Measurements from ENCODE around the gene COL15A1.

COL15A1 gene

GRCh38 chr9:99046542-99047071, 102.9 kb downstream of the COL15A1 start:
- Mint-ChIP-seq H3K36me3 (ENCODE audit: low read depth) (no peaks in the 10 kb centered on the region), H3K4me1 (ENCODE audit: low read depth) (peaks cover 26% of the 10 kb centered on the region), H3K4me3 (no peak overlapping the region), H3K9me3 (peaks cover 10% of the 10 kb centered on the region), H3K27me3 (peaks cover 68% of the 10 kb centered on the region), H3K27ac (no peak overlapping the region)
- intact Hi-C loops (cut with micrococcal nuclease), result no loop called here

GRCh38 chr9:99049228-99049627, 105.5 kb downstream of the COL15A1 start:
- intact Hi-C loops (cut with micrococcal nuclease), result no loop called here
- Mint-ChIP-seq H3K4me3 (no peak overlapping the region), H3K9me3 (peaks cover 10% of the 10 kb centered on the region), H3K36me3 (ENCODE audit: low read depth) (no peaks in the 10 kb centered on the region), H3K27ac (no peak overlapping the region), H3K4me1 (ENCODE audit: low read depth) (peaks cover 40% of the 10 kb centered on the region), H3K27me3 (peaks cover 76% of the 10 kb centered on the region)

GRCh38 chr9:99049641-99050040, 105.9 kb downstream of the COL15A1 start:
- peaks cover 40% of the 10 kb centered on the region for H3K4me1 Mint-ChIP-seq (ENCODE audit: low read depth)
- no peak overlapping the region for H3K4me3 Mint-ChIP-seq

GRCh38 chr9:99050292-99050911, 106.7 kb downstream of the COL15A1 start:
- Mint-ChIP-seq H3K4me1 (ENCODE audit: low read depth) (peaks cover 39% of the 10 kb centered on the region), H3K27me3 (peaks cover 68% of the 10 kb centered on the region), H3K9me3 (no peaks in the 10 kb centered on the region), H3K4me3 (no peak overlapping the region), H3K27ac (no peak overlapping the region), H3K36me3 (ENCODE audit: low read depth) (no peaks in the 10 kb centered on the region)
- intact Hi-C loops (cut with micrococcal nuclease), result no loop called here

More at GRCh38 chr9:99049641-99050040, 105.9 kb downstream of the COL15A1 start:
- intact Hi-C loops (cut with micrococcal nuclease), result no loop called here
- H3K27me3 Mint-ChIP-seq, result peaks cover 76% of the 10 kb centered on the region
- H3K27ac Mint-ChIP-seq, result no peak overlapping the region
- H3K36me3 Mint-ChIP-seq (ENCODE audit: low read depth), result no peaks in the 10 kb centered on the region
- H3K9me3 Mint-ChIP-seq, result peaks cover 6% of the 10 kb centered on the region

- intact Hi-C loops (cut with micrococcal nuclease), result no loop called here
- peaks cover 68% of the 10 kb centered on the region for H3K27me3 Mint-ChIP-seq
- no peak overlapping the region for H3K4me3 Mint-ChIP-seq
- H3K9me3 Mint-ChIP-seq, result no peaks in the 10 kb centered on the region
- peaks cover 43% of the 10 kb centered on the region for H3K4me1 Mint-ChIP-seq (ENCODE audit: low read depth)
- H3K36me3 Mint-ChIP-seq (ENCODE audit: low read depth), result no peaks in the 10 kb centered on the region
- no peak overlapping the region for H3K27ac Mint-ChIP-seq
Measured at GRCh38 chr9:99050924-99051323, 107.2 kb downstream of the COL15A1 start.

GRCh38 chr9:99051406-99051805, 107.7 kb downstream of the COL15A1 start:
- Mint-ChIP-seq H3K4me1 (ENCODE audit: low read depth) (peaks cover 46% of the 10 kb centered on the region), H3K27ac (no peak overlapping the region)

GRCh38 chr9:99051851-99052250, 108.1 kb downstream of the COL15A1 start:
- intact Hi-C loops (cut with micrococcal nuclease), result no loop called here
- Mint-ChIP-seq H3K4me1 (ENCODE audit: low read depth) (peaks cover 46% of the 10 kb centered on the region), H3K9me3 (no peaks in the 10 kb centered on the region), H3K4me3 (no peak overlapping the region), H3K27ac (no peak overlapping the region), H3K36me3 (ENCODE audit: low read depth) (no peaks in the 10 kb centered on the region), H3K27me3 (peaks cover 60% of the 10 kb centered on the region)

More at GRCh38 chr9:99051406-99051805, 107.7 kb downstream of the COL15A1 start:
- no peak overlapping the region for H3K4me3 Mint-ChIP-seq
- no peaks in the 10 kb centered on the region for H3K9me3 Mint-ChIP-seq
- intact Hi-C loops (cut with micrococcal nuclease), result no loop called here
- H3K27me3 Mint-ChIP-seq, result peaks cover 64% of the 10 kb centered on the region
- H3K36me3 Mint-ChIP-seq (ENCODE audit: low read depth), result no peaks in the 10 kb centered on the region

GRCh38 chr9:99052815-99053715, 109.4 kb downstream of the COL15A1 start:
- peaks cover 47% of the 10 kb centered on the region for H3K27me3 Mint-ChIP-seq
- H3K36me3 Mint-ChIP-seq (ENCODE audit: low read depth), result no peaks in the 10 kb centered on the region
- no peak overlapping the region for H3K4me3 Mint-ChIP-seq
- peak overlapping the region; percentile 37 for H3K27ac Mint-ChIP-seq
- intact Hi-C loops (cut with micrococcal nuclease), result no loop called here
- H3K4me1 Mint-ChIP-seq (ENCODE audit: low read depth), result peaks cover 49% of the 10 kb centered on the region
- no peaks in the 10 kb centered on the region for H3K9me3 Mint-ChIP-seq

- Mint-ChIP-seq H3K27me3 (peaks cover 37% of the 10 kb centered on the region), H3K4me1 (ENCODE audit: low read depth) (peaks cover 65% of the 10 kb centered on the region), H3K36me3 (ENCODE audit: low read depth) (no peaks in the 10 kb centered on the region), H3K4me3 (no peak overlapping the region), H3K27ac (peak overlapping the region; percentile 37), H3K9me3 (no peaks in the 10 kb centered on the region)
- intact Hi-C loops (cut with micrococcal nuclease), result no loop called here
Measured at GRCh38 chr9:99054581-99054980, 110.9 kb downstream of the COL15A1 start.

- Mint-ChIP-seq H3K4me1 (ENCODE audit: low read depth) (peaks cover 65% of the 10 kb centered on the region), H3K4me3 (no peak overlapping the region), H3K27ac (peak overlapping the region; percentile 93), H3K9me3 (no peaks in the 10 kb centered on the region), H3K36me3 (ENCODE audit: low read depth) (no peaks in the 10 kb centered on the region), H3K27me3 (peaks cover 31% of the 10 kb centered on the region)
- intact Hi-C loops (cut with micrococcal nuclease), result loop anchor here (5.0 kb wide), 1 partner anchor 52 kb away; the partner anchor contains the start of gene TGFBR1
Measured at GRCh38 chr9:99055384-99055783, 111.7 kb downstream of the COL15A1 start.

- Mint-ChIP-seq H3K36me3 (ENCODE audit: low read depth) (no peaks in the 10 kb centered on the region), H3K4me1 (ENCODE audit: low read depth) (peaks cover 70% of the 10 kb centered on the region), H3K27me3 (peaks cover 31% of the 10 kb centered on the region), H3K4me3 (no peak overlapping the region), H3K27ac (peak overlapping the region; percentile 93), H3K9me3 (no peaks in the 10 kb centered on the region)
- intact Hi-C loops (cut with micrococcal nuclease), result loop anchor here (2.0 to 5.0 kb wide), 2 partner anchors 51 to 55 kb away; partner anchors contain the start of gene TGFBR1
Measured at GRCh38 chr9:99056186-99056585, 112.5 kb downstream of the COL15A1 start.

GRCh38 chr9:99056886-99057664, 113.4 kb downstream of the COL15A1 start:
- H3K9me3 Mint-ChIP-seq, result no peaks in the 10 kb centered on the region
- intact Hi-C loops (cut with micrococcal nuclease), result loop anchor here (2.0 to 5.0 kb wide), 2 partner anchors 50 to 56 kb away; partner anchors contain the start of gene TGFBR1
- H3K4me1 Mint-ChIP-seq (ENCODE audit: low read depth), result peaks cover 70% of the 10 kb centered on the region

More at GRCh38 chr9:99056886-99057664, 113.4 kb downstream of the COL15A1 start:
- Mint-ChIP-seq H3K36me3 (ENCODE audit: low read depth) (no peaks in the 10 kb centered on the region), H3K27me3 (peaks cover 29% of the 10 kb centered on the region), H3K27ac (peak overlapping the region; percentile 93), H3K4me3 (peak overlapping the region; percentile 48)

Measured in dendritic cell treated with granulocyte-macrophage colony-stimulating factor and Interleukin-4, amounts not matched to agents 40 ng/mL and 50 ng/mL, for 4 days (primary cell).